Breast epithelium (tissue), 4 donors: ENCODE data around the gene ATRN. TPM values are rescaled to one million over a fixed set of nuclear protein-coding genes. Genes with fewer than 3 reads are reported as not detected.
A peak's percentile ranks its signal among the peaks of the same experiment; 100 is the strongest.

ENCODE experiments used
- DNase-seq, 2 donors: peaks; one replicate each; pipeline ENCODE4 v3.0.0-alpha.2; 2019; ENCODE audit warnings: low spot score in 2 of 2
- H3K27ac ChIP-seq, 2 donors: fragments of 200-600 bp; sonication (generic) in 1 of 2; one replicate each; pipeline ENCODE4 v1.5.1; 2016 to 2019; ENCODE audit warnings: mild to moderate bottlenecking in 1 of 2
- H3K27me3 ChIP-seq, 2 donors: fragments of 200-600 bp; sonication (generic) in 1 of 2; one replicate each; pipeline versions ENCODE4 v1.5.1 to v1.6.0; 2017 to 2019; ENCODE audit warnings: control low read depth in 1 of 2, mild to moderate bottlenecking in 1 of 2
- H3K36me3 ChIP-seq: fragments of 200-600 bp; one replicate; pipeline ENCODE4 v1.5.1; 2019
- H3K4me1 ChIP-seq, 2 donors: fragments of 200-600 bp; sonication (generic); one replicate each; pipeline ENCODE4 v1.5.1; 2016 to 2019; ENCODE audit warnings: control low read depth in 1 of 2
- H3K4me3 ChIP-seq, 3 donors: fragments of 200-600 bp; sonication (generic); 1 replicate in 2 of 3; 2 replicates in 1 of 3; pipeline ENCODE4 v1.5.1; 2016 to 2019; ENCODE audit warnings: mild to moderate bottlenecking in 3 of 3, moderate library complexity in 2 of 3
- H3K9me3 ChIP-seq, 2 donors: fragments of 200-600 bp; sonication (generic) in 1 of 2; one replicate each; pipeline ENCODE4 v1.5.1; 2016 to 2019; ENCODE audit warnings: control low read depth in 1 of 2
- POLR2A ChIP-seq: fragments of 450-650 bp; IDR thresholded peaks from one replicate; pipeline ENCODE4 v1.6.1; 2016; ENCODE audit warnings: antibody characterized with exemption, mild to moderate bottlenecking, moderate library complexity
- POLR2AphosphoS5 ChIP-seq, 3 donors: sonication (generic); formaldehyde crosslinking; IDR thresholded peaks; one replicate each; pipeline ENCODE4 v1.6.1; 2017; ENCODE audit warnings: antibody characterized with exemption in 3 of 3
- intact Hi-C: fragments of 100-400 bp; cut with DNase I; formaldehyde crosslinking; loops from one replicate; pipeline ENCODE4 v1.15.1; 2023; ENCODE audit warnings: low total_unique reads
- total RNA-seq, 3 donors: library from RNA; depleted of rRNA; stranded (reverse); fragments of >200 nt; gene quantifications; one replicate each; pipeline ENCODE4 v1.1.0, GENCODE V29; 2016
- TF ChIP-seq, protein P1 (sequence below), 3 donors: fragments of 450-650 bp; IDR thresholded peaks; one replicate each; pipeline ENCODE4 v1.5.1; 2016 to 2017; ENCODE audit warnings: antibody characterized with exemption in 3 of 3, mild to moderate bottlenecking in 3 of 3, moderate library complexity in 3 of 3

ATRN gene
- total RNA-seq, 3 donors from 2014 or later: 26.5 to 35.6 (median 32.3) TPM

DNA sequence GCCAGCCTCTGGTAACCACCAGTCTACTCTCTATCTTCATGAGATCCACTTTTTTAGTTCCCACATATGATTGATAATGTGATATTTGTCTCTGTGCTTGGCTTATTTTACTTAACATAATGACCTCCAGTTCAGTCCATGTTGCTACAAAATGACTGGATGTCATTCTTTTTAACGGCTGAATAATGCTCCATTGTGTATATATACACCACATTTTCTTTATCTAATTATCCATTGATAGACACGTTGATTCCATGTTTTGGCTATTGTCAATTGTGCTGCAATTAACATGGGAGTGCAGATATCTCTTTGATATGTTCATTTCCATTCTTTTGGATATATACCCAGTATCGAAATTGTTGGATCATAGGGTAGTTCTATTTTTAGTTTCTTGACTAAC is 89.3 kb downstream of the ATRN start:
- Histone ChIP-seq H3K36me3 (no peaks in the 10 kb centered on the region), H3K9me3 (no peaks in the 10 kb centered on the region), H3K27me3 (no peaks in the 10 kb centered on the region), H3K4me3 (no peak overlapping the region), H3K27ac (no peak overlapping the region), H3K4me1 (no peaks in the 10 kb centered on the region)
- no peak for DNase-seq
- intact Hi-C loops: no loop called here
- TF ChIP-seq, protein P1, sequence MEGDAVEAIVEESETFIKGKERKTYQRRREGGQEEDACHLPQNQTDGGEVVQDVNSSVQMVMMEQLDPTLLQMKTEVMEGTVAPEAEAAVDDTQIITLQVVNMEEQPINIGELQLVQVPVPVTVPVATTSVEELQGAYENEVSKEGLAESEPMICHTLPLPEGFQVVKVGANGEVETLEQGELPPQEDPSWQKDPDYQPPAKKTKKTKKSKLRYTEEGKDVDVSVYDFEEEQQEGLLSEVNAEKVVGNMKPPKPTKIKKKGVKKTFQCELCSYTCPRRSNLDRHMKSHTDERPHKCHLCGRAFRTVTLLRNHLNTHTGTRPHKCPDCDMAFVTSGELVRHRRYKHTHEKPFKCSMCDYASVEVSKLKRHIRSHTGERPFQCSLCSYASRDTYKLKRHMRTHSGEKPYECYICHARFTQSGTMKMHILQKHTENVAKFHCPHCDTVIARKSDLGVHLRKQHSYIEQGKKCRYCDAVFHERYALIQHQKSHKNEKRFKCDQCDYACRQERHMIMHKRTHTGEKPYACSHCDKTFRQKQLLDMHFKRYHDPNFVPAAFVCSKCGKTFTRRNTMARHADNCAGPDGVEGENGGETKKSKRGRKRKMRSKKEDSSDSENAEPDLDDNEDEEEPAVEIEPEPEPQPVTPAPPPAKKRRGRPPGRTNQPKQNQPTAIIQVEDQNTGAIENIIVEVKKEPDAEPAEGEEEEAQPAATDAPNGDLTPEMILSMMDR (IDR thresholded peaks at IDR 0.05): no peak
- TF ChIP-seq POLR2AphosphoS5 (IDR thresholded peaks at IDR 0.05) (no peak), POLR2A (no peak)

DNA sequence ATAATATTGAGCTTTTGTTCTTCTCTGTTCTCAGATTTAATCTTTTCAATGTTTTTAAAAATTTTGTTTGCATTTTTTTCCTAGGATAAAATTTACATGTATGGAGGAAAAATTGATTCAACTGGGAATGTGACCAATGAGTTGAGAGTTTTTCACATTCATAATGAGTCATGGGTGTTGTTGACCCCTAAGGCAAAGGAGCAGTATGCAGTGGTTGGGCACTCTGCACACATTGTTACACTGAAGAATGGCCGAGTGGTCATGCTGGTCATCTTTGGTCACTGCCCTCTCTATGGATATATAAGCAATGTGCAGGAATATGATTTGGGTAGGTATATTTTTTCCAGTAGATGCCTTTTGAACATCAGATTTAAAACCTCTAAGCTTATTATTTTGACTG is 89.8 kb downstream of the ATRN start:
- Histone ChIP-seq H3K27ac (no peak overlapping the region), H3K9me3 (no peaks in the 10 kb centered on the region), H3K36me3 (no peaks in the 10 kb centered on the region), H3K27me3 (no peaks in the 10 kb centered on the region), H3K4me3 (no peak overlapping the region), H3K4me1 (no peaks in the 10 kb centered on the region)
- TF ChIP-seq POLR2AphosphoS5 (IDR thresholded peaks at IDR 0.05) (no peak), POLR2A (no peak)
- TF ChIP-seq, protein P1 (IDR thresholded peaks at IDR 0.05): no peak
- intact Hi-C loops: no loop called here
- no peak for DNase-seq

DNA sequence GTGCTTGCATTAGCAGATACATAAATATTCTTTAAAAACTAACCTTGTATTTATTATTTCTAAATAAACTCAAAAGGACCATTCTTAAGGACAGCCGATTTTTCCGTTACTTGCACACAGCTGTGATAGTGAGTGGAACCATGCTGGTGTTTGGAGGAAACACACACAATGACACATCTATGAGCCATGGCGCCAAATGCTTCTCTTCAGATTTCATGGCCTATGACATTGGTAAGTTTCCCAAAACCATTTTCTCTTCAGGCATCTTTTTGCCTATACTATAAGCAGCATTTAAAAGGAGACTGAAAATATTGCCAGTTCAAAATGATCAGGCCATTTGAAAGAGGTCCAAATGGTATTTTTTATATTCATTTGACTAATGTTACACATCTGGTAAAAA is 92.3 kb downstream of the ATRN start:
- DNase-seq: no peak
- no peaks in the 10 kb centered on the region for H3K9me3 ChIP-seq
- no peak for TF ChIP-seq POLR2A
- TF ChIP-seq POLR2AphosphoS5 (IDR thresholded peaks at IDR 0.05): no peak
- TF ChIP-seq, protein P1 (IDR thresholded peaks at IDR 0.05): no peak
- no peaks in the 10 kb centered on the region for H3K36me3 ChIP-seq
- H3K27me3 ChIP-seq: no peaks in the 10 kb centered on the region
- intact Hi-C loops: no loop called here
- H3K4me3 ChIP-seq: no peak overlapping the region
- no peaks in the 10 kb centered on the region for H3K4me1 ChIP-seq
- no peak overlapping the region for H3K27ac ChIP-seq

DNA sequence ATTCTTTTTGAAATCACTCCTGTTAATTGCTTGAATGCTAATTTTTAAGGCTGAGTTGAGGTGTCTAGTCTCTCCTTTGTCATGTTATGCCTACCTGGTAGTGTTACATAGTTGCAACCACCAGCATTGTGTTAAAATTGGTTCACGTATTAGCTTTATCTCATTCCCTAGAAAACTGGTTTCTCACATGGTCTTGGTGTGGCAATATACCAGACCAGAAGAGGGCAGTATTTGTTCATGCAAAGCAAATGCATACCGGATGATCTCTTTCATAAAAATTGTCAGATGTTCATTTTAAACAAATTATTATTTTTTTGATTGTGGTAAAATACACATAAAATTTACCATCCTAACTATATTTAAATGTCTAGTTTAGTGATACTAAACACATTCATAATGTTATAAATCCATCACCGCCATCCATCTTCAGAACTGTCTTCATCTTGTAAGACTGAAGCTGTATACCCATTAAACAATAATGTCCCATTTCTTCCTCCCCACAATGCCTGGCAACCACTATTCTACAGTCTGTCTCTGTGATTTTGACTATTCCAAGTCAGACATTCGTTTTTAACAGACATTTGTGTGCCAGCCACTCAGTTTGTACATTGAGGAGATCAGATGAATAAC is 92.8 kb downstream of the ATRN start:
- no peak for TF ChIP-seq POLR2AphosphoS5 (IDR thresholded peaks at IDR 0.05)
- TF ChIP-seq, protein P1 (IDR thresholded peaks at IDR 0.05): peak in 2 of 3 donors; percentile 46 to 52
- Histone ChIP-seq H3K27ac (no peak overlapping the region), H3K9me3 (no peaks in the 10 kb centered on the region), H3K36me3 (no peaks in the 10 kb centered on the region), H3K4me3 (no peak overlapping the region), H3K27me3 (no peaks in the 10 kb centered on the region), H3K4me1 (no peaks in the 10 kb centered on the region)
- intact Hi-C loops: no loop called here
- no peak for DNase-seq

DNA sequence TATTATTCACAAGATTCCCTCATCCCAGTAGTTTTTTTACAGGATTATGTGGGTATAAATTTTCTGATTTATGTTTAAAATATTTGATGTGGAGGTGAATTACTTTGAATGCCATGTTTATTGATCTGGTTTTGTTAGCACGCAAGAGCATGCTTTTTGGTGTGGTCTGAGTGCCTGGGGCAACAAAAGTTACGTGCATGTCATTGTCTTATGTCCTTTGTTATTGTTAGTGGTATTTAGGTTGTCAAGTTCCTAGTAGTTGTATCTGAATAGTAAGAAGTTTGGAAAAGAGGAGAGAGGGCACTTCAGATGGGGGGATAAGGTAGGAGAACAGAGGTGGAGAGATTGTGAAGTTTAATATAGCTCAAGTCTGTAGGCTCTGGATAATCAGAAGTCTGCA is 95.0 kb downstream of the ATRN start:
- Histone ChIP-seq H3K36me3 (no peaks in the 10 kb centered on the region), H3K27ac (no peak overlapping the region), H3K9me3 (no peaks in the 10 kb centered on the region), H3K4me3 (no peak overlapping the region), H3K27me3 (no peaks in the 10 kb centered on the region), H3K4me1 (no peaks in the 10 kb centered on the region)
- intact Hi-C loops: no loop called here
- TF ChIP-seq, protein P1 (IDR thresholded peaks at IDR 0.05): no peak
- TF ChIP-seq POLR2AphosphoS5 (IDR thresholded peaks at IDR 0.05): no peak
- no peak for TF ChIP-seq POLR2A
- no peak for DNase-seq
